A673 (cell line): ENCODE data around the gene RHBG. TPM values are rescaled to one million over a fixed set of nuclear protein-coding genes. Genes with fewer than 3 reads are reported as not detected.

Source experiments
- BruUV-seq: library from RNA; stranded (reverse); fragments of 400-500 nt; replicated peaks from 2 replicates; lab custom pipeline; 2021; lab: Mats Ljungman, UMichigan
- CTCF ChIA-PET: fragments of 300-600 bp; sonication (Branson Sonifier 250); formaldehyde crosslinking; loops from one replicate; lab custom pipeline; 2022; ENCODE audit warnings: antibody characterized with exemption; lab: Charles Lee
- POLR2A ChIA-PET: fragments of 300-600 bp; sonication (Branson Sonifier 250); formaldehyde crosslinking; loops from one replicate; lab custom pipeline; 2022; ENCODE audit warnings: antibody characterized with exemption; ENCODE audit not compliant: low non-redundant PET; lab: Charles Lee
- DNase-seq: peaks from one replicate; pipeline ENCODE4 v3.0.0-alpha.2; 2015; ENCODE audit warnings: low spot score
- H3K27ac ChIP-seq: fragments of 200-600 bp; sonication (generic); 2 replicates; pipeline ENCODE4 v1.5.1; 2016; ENCODE audit warnings: mixed run types, low read depth, mild to moderate bottlenecking, mixed read lengths, antibody characterized with exemption, low read length; ENCODE audit not compliant: poor library complexity, severe bottlenecking
- H3K27me3 ChIP-seq: fragments of 200-600 bp; sonication (generic); replicated peaks from 2 replicates; pipeline ENCODE4 v1.6.1; 2017; ENCODE audit warnings: mixed run types, low read depth, mild to moderate bottlenecking, mixed read lengths, antibody characterized with exemption, low read length; ENCODE audit not compliant: insufficient read depth, poor library complexity
- H3K36me3 ChIP-seq: fragments of 200-600 bp; sonication (generic); 2 replicates; pipeline ENCODE4 v1.6.1; 2016; ENCODE audit warnings: mixed run types, mild to moderate bottlenecking, mixed read lengths, antibody characterized with exemption, low read length; ENCODE audit not compliant: insufficient read depth, poor library complexity, severe bottlenecking
- H3K4me1 ChIP-seq: fragments of 200-600 bp; sonication (generic); 2 replicates; pipeline ENCODE4 v1.6.1; 2017; ENCODE audit warnings: mixed run types, mild to moderate bottlenecking, mixed read lengths, antibody characterized with exemption, low read length; ENCODE audit not compliant: insufficient read depth, poor library complexity, severe bottlenecking
- H3K4me3 ChIP-seq: fragments of 200-600 bp; sonication (generic); 2 replicates; pipeline ENCODE4 v1.5.1; 2016; ENCODE audit warnings: low read depth, mixed run types, mild to moderate bottlenecking, mixed read lengths, low read length; ENCODE audit not compliant: poor library complexity, severe bottlenecking
- H3K9me3 ChIP-seq: fragments of 200-600 bp; sonication (generic); 2 replicates; pipeline ENCODE4 v1.6.1; 2016; ENCODE audit warnings: mixed run types, low read depth, mild to moderate bottlenecking, mixed read lengths, antibody characterized with exemption, low read length; ENCODE audit not compliant: poor library complexity, severe bottlenecking
- EZH2 ChIP-seq: fragments of 200-600 bp; sonication (generic); IDR thresholded peaks from 2 replicates; pipeline ENCODE4 v1.6.1; 2017; ENCODE audit warnings: borderline replicate concordance, low read depth, mild to moderate bottlenecking, mixed read lengths, antibody characterized with exemption, low read length; ENCODE audit not compliant: poor library complexity, severe bottlenecking
- intact Hi-C: fragments of 100-400 bp; cut with micrococcal nuclease; formaldehyde crosslinking; loops from one replicate; pipeline ENCODE4 v1.10.0; 2022; ENCODE audit not compliant: unreplicated experiment
- total RNA-seq: library from RNA; stranded (reverse); gene quantifications from 2 replicates; pipeline ENCODE4 v1.2.3, GENCODE V29; 2021
- TF ChIP-seq, protein P1 (sequence below): fragments of 300-800, 200-600 bp; sonication (generic); conservative IDR thresholded peaks from 2 replicates; pipeline ENCODE4 v1.5.1; 2017; ENCODE audit warnings: low read depth, mild to moderate bottlenecking, antibody characterized with exemption, low read length, moderate library complexity, mixed read lengths

RHBG gene
- total RNA-seq, 1 experiment from 2014 or later, result not detected

DNA sequence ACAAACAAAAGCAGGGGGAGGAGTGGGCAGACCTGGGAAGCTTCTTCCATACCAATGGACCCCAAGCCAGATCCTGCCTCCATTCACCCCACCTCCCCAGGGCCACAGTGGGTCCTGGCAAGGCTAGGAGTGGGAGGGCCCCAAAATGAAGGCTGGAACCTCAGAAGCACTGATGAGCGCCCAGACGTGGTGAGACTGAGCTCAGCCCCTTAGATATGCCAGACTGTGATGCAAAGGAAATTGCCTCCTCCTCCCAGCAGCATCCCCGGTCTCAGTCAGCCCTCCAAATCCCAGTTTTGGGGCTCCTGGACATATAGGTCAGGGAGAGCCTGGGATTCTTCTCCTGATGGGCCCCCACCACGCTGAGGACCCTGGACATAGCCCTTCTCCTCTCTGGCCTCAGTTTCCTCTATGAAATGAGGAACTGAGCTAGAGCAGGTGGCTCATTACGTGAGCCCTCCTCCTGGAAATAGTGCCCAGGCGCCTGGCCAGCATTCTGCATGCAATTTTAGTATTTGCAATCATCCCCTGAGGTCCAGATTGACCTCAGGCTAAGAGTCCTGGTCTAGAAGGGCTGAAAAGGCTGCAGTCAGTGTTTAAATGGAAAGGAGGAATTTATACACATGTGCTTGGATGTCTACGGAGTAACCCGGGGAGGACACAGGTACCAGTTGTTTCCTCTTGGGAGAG is 33.5 kb downstream of the RHBG start:
- Histone ChIP-seq H3K9me3 (no peaks in the 10 kb centered on the region), H3K27ac (no peak overlapping the region), H3K27me3 (peaks cover 18% of the 10 kb centered on the region), H3K36me3 (no peaks in the 10 kb centered on the region), H3K4me1 (no peaks in the 10 kb centered on the region), H3K4me3 (no peak overlapping the region)
- POLR2A ChIA-PET, result no interaction called here
- no peak for DNase-seq
- CTCF ChIA-PET, result no interaction called here
- intact Hi-C loops, result loop anchor here (2.0 kb wide), 1 partner anchor 14 kb away; no protein-coding TSS in a partner anchor
- no peak for TF ChIP-seq EZH2
- TF ChIP-seq, protein P1, sequence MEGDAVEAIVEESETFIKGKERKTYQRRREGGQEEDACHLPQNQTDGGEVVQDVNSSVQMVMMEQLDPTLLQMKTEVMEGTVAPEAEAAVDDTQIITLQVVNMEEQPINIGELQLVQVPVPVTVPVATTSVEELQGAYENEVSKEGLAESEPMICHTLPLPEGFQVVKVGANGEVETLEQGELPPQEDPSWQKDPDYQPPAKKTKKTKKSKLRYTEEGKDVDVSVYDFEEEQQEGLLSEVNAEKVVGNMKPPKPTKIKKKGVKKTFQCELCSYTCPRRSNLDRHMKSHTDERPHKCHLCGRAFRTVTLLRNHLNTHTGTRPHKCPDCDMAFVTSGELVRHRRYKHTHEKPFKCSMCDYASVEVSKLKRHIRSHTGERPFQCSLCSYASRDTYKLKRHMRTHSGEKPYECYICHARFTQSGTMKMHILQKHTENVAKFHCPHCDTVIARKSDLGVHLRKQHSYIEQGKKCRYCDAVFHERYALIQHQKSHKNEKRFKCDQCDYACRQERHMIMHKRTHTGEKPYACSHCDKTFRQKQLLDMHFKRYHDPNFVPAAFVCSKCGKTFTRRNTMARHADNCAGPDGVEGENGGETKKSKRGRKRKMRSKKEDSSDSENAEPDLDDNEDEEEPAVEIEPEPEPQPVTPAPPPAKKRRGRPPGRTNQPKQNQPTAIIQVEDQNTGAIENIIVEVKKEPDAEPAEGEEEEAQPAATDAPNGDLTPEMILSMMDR, result no peak
- BruUV-seq, result no TSS peak

DNA sequence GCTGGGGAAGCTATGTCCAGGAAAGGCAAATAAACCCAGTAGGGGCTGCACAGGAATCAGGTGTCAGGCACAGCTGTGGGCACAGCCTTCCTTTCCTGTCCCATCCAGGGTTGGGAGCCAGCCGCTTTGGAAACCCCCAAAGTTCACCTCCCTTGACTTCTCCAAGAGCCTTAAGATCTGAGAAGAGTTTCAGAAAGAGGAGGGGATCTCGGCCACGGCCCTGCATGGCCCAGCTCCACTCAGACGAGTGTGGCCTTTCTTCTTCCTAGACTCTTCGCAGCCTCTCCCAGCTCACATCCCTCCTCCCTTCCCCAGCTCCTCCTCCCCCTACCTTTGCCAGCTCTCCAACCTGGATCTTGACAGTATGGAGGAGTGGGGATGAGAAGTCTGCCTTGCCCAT is 36.7 kb downstream of the RHBG start:
- ChIA-PET CTCF (interaction anchor here (0.8 kb wide), 1 partner anchor 20 kb away, joined by 3 read pairs; no protein-coding TSS in a partner anchor), POLR2A (no interaction called here)
- H3K36me3 ChIP-seq, result no peaks in the 10 kb centered on the region
- TF ChIP-seq, protein P1, result no peak
- no peak for TF ChIP-seq EZH2
- H3K9me3 ChIP-seq, result no peaks in the 10 kb centered on the region
- intact Hi-C loops, result no loop called here
- no TSS peak for BruUV-seq
- H3K27ac ChIP-seq, result no peak overlapping the region
- no peak overlapping the region for H3K4me3 ChIP-seq
- H3K4me1 ChIP-seq, result no peaks in the 10 kb centered on the region
- peaks cover 18% of the 10 kb centered on the region for H3K27me3 ChIP-seq
- DNase-seq, result no peak

DNA sequence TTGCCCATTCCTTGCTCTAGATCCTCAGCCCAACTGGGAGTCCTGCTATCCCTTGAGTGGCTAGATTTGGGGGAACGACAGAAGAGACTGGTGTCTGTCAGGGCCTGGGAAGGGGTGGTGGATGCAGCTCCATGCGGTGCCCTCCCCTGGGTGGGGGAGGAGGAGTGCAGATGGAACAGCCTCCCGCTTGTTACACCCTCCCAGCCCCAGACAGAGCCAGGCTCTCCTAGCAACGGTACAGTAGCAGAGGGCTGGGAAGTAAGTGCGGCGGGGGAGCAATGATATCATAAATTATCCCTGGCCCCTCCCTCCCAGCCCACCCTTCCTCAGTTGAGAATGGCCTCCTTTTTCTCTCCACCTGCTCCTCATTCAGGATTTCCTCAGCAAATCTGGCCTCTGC is 37.2 kb downstream of the RHBG start:
- Histone ChIP-seq H3K4me1 (no peaks in the 10 kb centered on the region), H3K4me3 (no peak overlapping the region), H3K9me3 (no peaks in the 10 kb centered on the region), H3K27me3 (peaks cover 18% of the 10 kb centered on the region), H3K36me3 (no peaks in the 10 kb centered on the region), H3K27ac (no peak overlapping the region)
- POLR2A ChIA-PET, result no interaction called here
- intact Hi-C loops, result no loop called here
- no TSS peak for BruUV-seq
- CTCF ChIA-PET, result no interaction called here
- DNase-seq, result no peak
- no peak for TF ChIP-seq EZH2
- TF ChIP-seq, protein P1, result no peak
